SJCRH30 (cell line): ENCODE data around the gene BAZ2B. TPM values are rescaled to one million over a fixed set of nuclear protein-coding genes. Genes with fewer than 3 reads are reported as not detected.
"Not testable (repeated sequence)": the region's sequence is repeated elsewhere in the genome, so short reads cannot be mapped to it uniquely, and the experiment has no call there.

Experiments used
- DNase-seq, 2 experiments: peaks; one replicate each; pipeline ENCODE4 v3.0.0-alpha.2; 2015 to 2020
- H3K27ac ChIP-seq: fragments of 250-450 bp; sonication (Bioruptor Pico); 2 replicates; pipeline ENCODE4 v1.5.1; 2020; ENCODE audit warnings: mild to moderate bottlenecking, moderate library complexity
- H3K27me3 ChIP-seq: fragments of 250-450 bp; sonication (Bioruptor Pico); 2 replicates; pipeline ENCODE4 v1.5.1; 2020; ENCODE audit warnings: mild to moderate bottlenecking, moderate library complexity
- H3K36me3 ChIP-seq: fragments of 250-450 bp; sonication (Bioruptor Pico); 2 replicates; pipeline ENCODE4 v1.5.1; 2020; ENCODE audit warnings: mild to moderate bottlenecking, moderate library complexity
- H3K4me1 ChIP-seq: fragments of 250-450 bp; sonication (Bioruptor Pico); 2 replicates; pipeline ENCODE4 v1.5.1; 2020; ENCODE audit warnings: mild to moderate bottlenecking, moderate library complexity
- H3K4me3 ChIP-seq: fragments of 250-450 bp; sonication (Bioruptor Pico); 2 replicates; pipeline ENCODE4 v1.5.1; 2020; ENCODE audit warnings: mild to moderate bottlenecking, moderate library complexity
- H3K9me3 ChIP-seq: fragments of 250-450 bp; sonication (Bioruptor Pico); replicated peaks from 2 replicates; pipeline ENCODE4 v1.5.1; 2020; ENCODE audit warnings: mild to moderate bottlenecking, moderate library complexity
- total RNA-seq: library from RNA; depleted of rRNA; stranded (reverse); fragments of >200 nt; shearing (Covaris generic); gene quantifications from 2 replicates; pipeline ENCODE4 v1.2.3, GENCODE V29; 2014

The BAZ2B gene
- total RNA-seq, 1 experiment from 2014 or later: 38.5 TPM

- Histone ChIP-seq H3K4me3 (no peak overlapping the region), H3K27me3 (no peaks in the 10 kb centered on the region), H3K9me3 (no peaks in the 10 kb centered on the region), H3K27ac (no peak overlapping the region), H3K36me3 (0 out of 2 replicates have a peak, but pooled peaks cover 5% of the 10 kb centered on the region), H3K4me1 (no peaks in the 10 kb centered on the region)
- no peak for DNase-seq
Observed at GRCh38 chr2:159382447-159383028, 233.8 kb downstream of the BAZ2B start.

DNA sequence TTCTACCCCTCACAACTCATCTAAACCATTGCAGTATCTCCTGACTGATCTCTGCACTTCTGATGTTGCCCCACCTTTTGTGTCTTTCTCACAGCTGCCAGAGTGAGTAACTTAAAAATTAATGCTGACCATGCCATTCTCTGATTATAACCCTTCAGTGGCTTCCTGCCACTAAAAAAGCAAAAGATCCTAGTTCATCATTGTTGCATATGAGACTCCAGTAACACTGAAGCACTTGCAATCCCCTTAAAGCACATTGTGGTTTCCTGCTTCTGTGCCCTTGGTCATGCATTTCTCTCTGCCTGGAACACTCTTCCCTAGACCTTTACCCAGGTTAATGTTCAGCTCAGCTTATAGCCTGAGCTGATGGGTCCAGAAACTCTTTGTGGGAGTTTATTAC is 234.8 kb downstream of the BAZ2B start:
- H3K27ac ChIP-seq: no peak overlapping the region
- H3K9me3 ChIP-seq: no peaks in the 10 kb centered on the region
- DNase-seq: no peak
- no peaks in the 10 kb centered on the region for H3K4me1 ChIP-seq
- no peaks in the 10 kb centered on the region for H3K27me3 ChIP-seq
- no peak overlapping the region for H3K4me3 ChIP-seq
- 0 out of 2 replicates have a peak, but pooled peaks cover 5% of the 10 kb centered on the region for H3K36me3 ChIP-seq

- Histone ChIP-seq H3K36me3 (0 out of 2 replicates have a peak, but pooled peaks cover 5% of the 10 kb centered on the region), H3K27ac (no peak overlapping the region), H3K9me3 (no peaks in the 10 kb centered on the region), H3K4me3 (no peak overlapping the region), H3K27me3 (no peaks in the 10 kb centered on the region), H3K4me1 (no peaks in the 10 kb centered on the region)
- DNase-seq: no peak
Observed at GRCh38 chr2:159380685-159381239, 235.6 kb downstream of the BAZ2B start.

- no peak for DNase-seq
- Histone ChIP-seq H3K27ac (no peak overlapping the region), H3K36me3 (0 out of 2 replicates have a peak, but pooled peaks cover 4% of the 10 kb centered on the region), H3K9me3 (no peaks in the 10 kb centered on the region), H3K27me3 (no peaks in the 10 kb centered on the region), H3K4me1 (no peaks in the 10 kb centered on the region), H3K4me3 (no peak overlapping the region)
Observed at GRCh38 chr2:159379181-159379580, 237.2 kb downstream of the BAZ2B start.

DNA sequence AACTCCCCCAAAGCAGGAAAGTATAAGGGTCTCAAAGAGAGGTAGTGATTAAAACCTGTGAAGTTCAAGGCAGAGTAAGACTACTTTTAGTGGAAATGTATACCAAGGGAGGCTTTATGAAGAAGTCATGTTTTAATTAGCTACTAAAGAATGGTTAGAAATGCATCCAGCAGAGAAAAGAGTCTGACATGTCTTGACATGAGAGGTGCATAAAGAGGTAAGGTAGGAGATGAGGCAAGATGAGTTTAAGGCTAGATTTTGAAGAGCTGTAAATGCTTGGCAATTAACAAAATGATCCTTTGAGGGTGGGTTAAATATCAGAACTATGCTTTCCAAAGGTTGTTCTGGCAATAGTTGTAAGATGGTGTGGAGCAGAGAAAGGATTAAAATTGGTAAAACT is 241.1 kb downstream of the BAZ2B start:
- H3K4me3 ChIP-seq: no peak overlapping the region

DNA sequence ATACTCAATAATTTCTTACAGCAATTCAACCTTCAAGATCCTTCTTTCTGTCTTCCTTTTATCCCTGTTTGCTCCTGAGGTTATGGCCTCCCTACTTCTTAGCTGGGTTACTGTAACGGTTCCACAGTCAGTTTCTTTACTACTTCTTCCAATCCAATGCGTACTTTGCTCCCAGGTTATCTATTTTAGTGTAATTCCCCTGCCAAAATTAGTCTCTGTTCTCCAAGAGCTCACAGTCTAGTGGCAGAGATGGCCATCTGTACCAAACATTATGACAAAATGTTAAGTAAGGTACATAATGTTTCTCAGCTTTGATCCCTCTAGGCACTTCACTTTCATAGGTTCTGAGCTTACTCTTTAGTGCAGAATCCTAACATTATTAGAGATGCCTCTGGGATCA is 244.8 kb downstream of the BAZ2B start:
- H3K36me3 ChIP-seq: peaks cover 9% of the 10 kb centered on the region
- H3K4me1 ChIP-seq: no peaks in the 10 kb centered on the region
- H3K27ac ChIP-seq: no peak overlapping the region
- H3K4me3 ChIP-seq: no peak overlapping the region
- DNase-seq: no peak
- H3K9me3 ChIP-seq: no peaks in the 10 kb centered on the region
- no peaks in the 10 kb centered on the region for H3K27me3 ChIP-seq

More for the DNA sequence above, 241.1 kb downstream of the BAZ2B start:
- DNase-seq: no peak
- Histone ChIP-seq H3K27me3 (no peaks in the 10 kb centered on the region), H3K36me3 (peaks cover 9% of the 10 kb centered on the region; the same call in 1 of the 2 replicates), H3K27ac (no peak overlapping the region), H3K4me1 (no peaks in the 10 kb centered on the region), H3K9me3 (no peaks in the 10 kb centered on the region)

DNA sequence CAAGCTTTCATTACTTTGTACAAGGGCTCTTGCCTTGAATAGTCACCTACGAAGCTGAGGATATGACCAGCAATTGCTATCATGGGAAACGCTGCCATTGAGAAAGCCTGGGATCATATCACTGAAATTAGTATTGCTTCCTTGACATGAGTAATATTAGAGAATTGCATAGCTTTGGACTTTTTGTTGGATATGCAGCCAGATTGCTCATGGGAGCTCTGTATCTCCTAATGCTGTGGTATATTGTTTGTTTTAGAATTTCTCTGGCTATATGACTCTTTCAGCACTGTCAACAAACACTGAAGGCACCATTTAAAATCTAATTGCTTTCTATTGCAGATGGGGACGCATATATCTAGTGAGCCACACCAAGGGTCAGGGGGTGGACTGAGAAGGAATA is 249.8 kb downstream of the BAZ2B start:
- Histone ChIP-seq H3K27me3 (no peaks in the 10 kb centered on the region), H3K9me3 (0 out of 2 replicates have a peak, but pooled peaks cover under 1% of the 10 kb centered on the region), H3K4me1 (no peaks in the 10 kb centered on the region), H3K4me3 (no peak overlapping the region), H3K36me3 (peaks cover 6% of the 10 kb centered on the region), H3K27ac (no peak overlapping the region)
- no peak for DNase-seq

- Histone ChIP-seq H3K27me3 (no peaks in the 10 kb centered on the region), H3K4me1 (no peaks in the 10 kb centered on the region), H3K36me3 (peaks cover 4% of the 10 kb centered on the region), H3K9me3 (0 out of 2 replicates have a peak, but pooled peaks cover 3% of the 10 kb centered on the region), H3K4me3 (no peak overlapping the region), H3K27ac (no peak overlapping the region)
- no peak for DNase-seq
Observed at GRCh38 chr2:159362816-159363251, 253.5 kb downstream of the BAZ2B start.

- no peak overlapping the region for H3K4me3 ChIP-seq
Observed at GRCh38 chr2:159362094-159362493, 254.3 kb downstream of the BAZ2B start.

DNA sequence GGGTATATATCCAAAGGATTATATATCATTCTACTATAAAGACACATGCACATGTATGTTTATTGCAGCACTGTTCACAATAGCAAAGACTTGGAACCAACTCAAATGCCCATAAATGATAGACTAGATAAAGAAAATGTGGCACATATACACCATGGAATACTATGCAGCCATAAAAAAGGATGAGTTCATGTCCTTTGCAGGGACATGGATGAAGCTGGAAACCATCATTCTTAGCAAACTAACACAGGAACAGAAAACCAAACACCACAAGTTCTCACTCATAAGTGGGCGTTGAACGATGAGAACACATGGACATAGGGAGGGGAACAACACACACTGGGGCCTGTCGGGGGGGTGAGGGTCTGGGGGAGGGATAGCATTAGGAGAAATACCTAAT is 254.7 kb downstream of the BAZ2B start:
- H3K27me3 ChIP-seq, H3K9me3 ChIP-seq, H3K4me1 ChIP-seq, DNase-seq, H3K27ac ChIP-seq, H3K36me3 ChIP-seq, H3K4me3 ChIP-seq: not testable (repeated sequence)

More at GRCh38 chr2:159362094-159362493, 254.3 kb downstream of the BAZ2B start:
- H3K4me1 ChIP-seq: no peaks in the 10 kb centered on the region
- no peak for DNase-seq
- H3K9me3 ChIP-seq: 0 out of 2 replicates have a peak, but pooled peaks cover 3% of the 10 kb centered on the region
- H3K36me3 ChIP-seq: peaks cover 4% of the 10 kb centered on the region
- H3K27me3 ChIP-seq: no peaks in the 10 kb centered on the region
- H3K27ac ChIP-seq: no peak overlapping the region

DNA sequence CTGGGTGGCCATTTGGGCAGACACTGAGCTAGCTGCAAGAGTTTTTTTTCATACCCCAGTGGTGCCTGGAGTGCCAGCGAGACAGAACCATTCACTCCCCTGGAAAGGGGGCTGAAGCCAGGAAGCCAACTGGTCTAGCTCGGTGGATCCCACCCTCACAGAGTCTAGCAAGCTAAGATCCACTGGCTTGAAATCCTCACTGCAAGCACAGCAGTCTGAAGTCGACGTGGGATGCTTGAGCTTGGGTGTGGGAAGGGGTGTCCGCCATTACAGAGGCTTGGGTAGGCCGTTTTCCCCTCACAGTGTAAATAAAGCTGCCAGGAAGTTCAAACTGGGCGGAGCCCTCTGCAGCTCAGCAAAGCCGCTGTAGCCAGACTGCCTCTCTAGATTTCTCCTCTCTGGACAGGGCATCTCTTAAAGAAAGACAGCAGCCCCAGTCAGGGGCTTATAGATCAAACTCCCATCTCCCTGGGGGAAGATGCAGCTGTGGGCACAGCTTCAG is 260.2 kb downstream of the BAZ2B start:
- no peak for DNase-seq
- Histone ChIP-seq H3K27me3 (no peaks in the 10 kb centered on the region), H3K4me1 (no peaks in the 10 kb centered on the region), H3K27ac (no peak overlapping the region), H3K36me3 (peaks cover 5% of the 10 kb centered on the region; the same call in 1 of the 2 replicates), H3K4me3 (no peak overlapping the region), H3K9me3 (no peaks in the 10 kb centered on the region)

DNA sequence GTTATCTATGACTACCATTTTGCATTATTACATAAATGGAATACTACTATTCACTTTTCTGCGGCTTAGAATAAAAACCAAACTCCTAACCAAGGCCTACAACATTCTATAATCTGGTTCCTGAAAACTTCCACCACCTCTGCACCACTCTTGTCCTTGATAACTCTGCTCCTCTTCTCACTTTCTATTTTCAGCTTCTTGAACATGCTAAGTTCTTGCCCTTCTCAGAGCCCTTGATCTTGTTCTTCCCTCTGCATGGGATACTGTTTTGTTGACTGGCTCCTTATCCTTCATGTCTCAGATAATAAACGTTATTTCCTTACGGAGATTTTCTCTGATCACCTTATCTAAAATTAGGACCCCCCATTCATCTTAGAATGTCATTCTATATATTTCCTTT is 264.4 kb downstream of the BAZ2B start:
- H3K27ac ChIP-seq: no peak overlapping the region
- H3K4me1 ChIP-seq: no peaks in the 10 kb centered on the region
- DNase-seq: no peak
- H3K27me3 ChIP-seq: no peaks in the 10 kb centered on the region
- H3K9me3 ChIP-seq: no peaks in the 10 kb centered on the region
- no peak overlapping the region for H3K4me3 ChIP-seq
- peaks cover 10% of the 10 kb centered on the region for H3K36me3 ChIP-seq

- H3K9me3 ChIP-seq: no peaks in the 10 kb centered on the region
- DNase-seq: no peak
- H3K27ac ChIP-seq: no peak overlapping the region
- no peaks in the 10 kb centered on the region for H3K27me3 ChIP-seq
- H3K4me1 ChIP-seq: peaks cover 5% of the 10 kb centered on the region; the same call in 1 of the 2 replicates
- peaks cover 9% of the 10 kb centered on the region for H3K36me3 ChIP-seq
- no peak overlapping the region for H3K4me3 ChIP-seq
Observed at GRCh38 chr2:159349674-159350299, 266.6 kb downstream of the BAZ2B start.

DNA sequence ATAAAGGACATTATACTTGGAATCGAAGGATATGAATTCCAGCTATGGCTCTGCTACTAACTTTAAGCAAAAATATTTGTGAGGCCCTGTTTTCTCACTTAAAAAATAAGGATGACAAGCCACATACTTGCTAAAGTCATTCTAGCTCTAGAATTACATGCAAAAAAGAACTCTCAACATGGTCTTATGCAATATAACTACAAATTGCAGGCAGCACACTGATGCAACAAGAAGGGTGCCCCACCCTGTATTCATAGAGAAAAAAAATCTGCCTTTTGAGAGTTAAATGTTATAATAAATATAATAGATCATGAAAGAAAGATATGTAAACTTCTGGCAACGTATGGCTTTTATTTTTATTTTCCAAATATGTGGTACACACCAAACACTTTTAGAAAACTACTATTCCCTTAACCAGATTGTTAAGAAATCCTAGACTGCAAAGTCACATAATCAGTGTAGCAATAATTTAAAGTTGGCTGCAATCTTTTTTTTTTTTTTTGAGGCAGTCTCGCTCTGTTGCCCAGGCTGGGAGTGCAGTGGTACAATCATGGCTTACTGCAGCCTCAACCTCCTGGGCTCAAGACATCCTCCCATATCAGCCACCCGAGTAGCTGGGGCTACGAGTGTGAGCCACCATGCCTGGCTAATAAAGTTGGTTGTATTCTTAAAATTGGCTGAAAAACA is 289.6 kb downstream of the BAZ2B start:
- Histone ChIP-seq H3K36me3 (peaks cover 2% of the 10 kb centered on the region; the same call in 1 of the 2 replicates), H3K27ac (no peak overlapping the region), H3K4me1 (no peaks in the 10 kb centered on the region), H3K27me3 (no peaks in the 10 kb centered on the region), H3K4me3 (no peak overlapping the region), H3K9me3 (no peaks in the 10 kb centered on the region)
- no peak for DNase-seq

DNA sequence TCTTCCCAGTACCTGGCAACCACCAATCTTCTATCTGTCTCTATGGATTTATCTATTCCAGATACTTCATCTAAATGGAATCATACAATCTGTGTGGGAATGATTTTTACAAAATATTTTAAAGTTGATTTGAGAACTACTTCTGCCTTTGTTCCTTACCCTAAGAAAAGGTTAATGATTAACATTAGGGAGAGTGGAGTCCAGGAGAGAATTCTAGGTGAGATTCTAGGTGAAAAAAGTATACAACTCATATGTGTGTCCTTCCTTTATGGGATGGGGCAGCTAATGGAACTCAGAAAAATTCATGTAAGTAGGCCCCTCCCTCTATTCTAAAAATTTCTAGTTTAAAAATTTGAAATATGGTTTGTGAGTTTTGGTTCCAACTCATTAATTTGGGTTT is 293.9 kb downstream of the BAZ2B start:
- H3K27ac ChIP-seq: no peak overlapping the region
- 0 out of 2 replicates have a peak, but pooled peaks cover 2% of the 10 kb centered on the region for H3K36me3 ChIP-seq
- H3K27me3 ChIP-seq: no peaks in the 10 kb centered on the region
- no peaks in the 10 kb centered on the region for H3K9me3 ChIP-seq
- no peak overlapping the region for H3K4me3 ChIP-seq
- H3K4me1 ChIP-seq: no peaks in the 10 kb centered on the region
- DNase-seq: no peak
